DOHH2 (cell line): ENCODE results near the gene OBP2A.
"Not testable (repeated sequence)": the region's sequence is repeated elsewhere in the genome, so short reads cannot be mapped to it uniquely, and the experiment has no call there.

Source experiments
- H3F3A ChIP-seq: fragments of 200-600 bp; sonication (generic), shearing (Covaris generic); 2 replicates; pipeline ENCODE4 v1.6.0; 2016; ENCODE audit warnings: antibody characterized with exemption, mild to moderate bottlenecking; ENCODE audit not compliant: control insufficient read depth, insufficient read depth
- H3K27ac ChIP-seq: fragments of 200-600 bp; sonication (generic); 2 replicates; pipeline ENCODE4 v1.5.1; 2014; ENCODE audit warnings: low read depth, mild to moderate bottlenecking, low read length, moderate library complexity
- H3K27me3 ChIP-seq: fragments of 200-600 bp; sonication (generic); 2 replicates; pipeline ENCODE4 v1.6.1; 2014; ENCODE audit warnings: mild to moderate bottlenecking, low read length, mixed read lengths; ENCODE audit not compliant: control insufficient read depth
- H3K36me3 ChIP-seq: fragments of 200-600 bp; sonication (generic); 2 replicates; pipeline ENCODE4 v1.6.1; 2014; ENCODE audit warnings: mild to moderate bottlenecking, low read length, moderate library complexity, mixed read lengths; ENCODE audit not compliant: control insufficient read depth
- H3K4me1 ChIP-seq: fragments of 200-600 bp; sonication (generic); 2 replicates; pipeline ENCODE4 v1.6.1; 2014; ENCODE audit warnings: mild to moderate bottlenecking, low read length, mixed read lengths; ENCODE audit not compliant: control insufficient read depth
- H3K4me2 ChIP-seq: fragments of 200-600 bp; sonication (generic); 2 replicates; pipeline ENCODE4 v1.6.0; 2014; ENCODE audit warnings: mild to moderate bottlenecking, low read length, moderate library complexity
- H3K4me3 ChIP-seq: fragments of 200-600 bp; sonication (generic); 2 replicates; pipeline ENCODE4 v1.5.1; 2014; ENCODE audit warnings: mild to moderate bottlenecking, low read length, mixed read lengths
- H3K79me2 ChIP-seq: fragments of 200-600 bp; sonication (generic); 2 replicates; pipeline ENCODE4 v1.6.1; 2014; ENCODE audit warnings: mild to moderate bottlenecking, low read length, mixed read lengths; ENCODE audit not compliant: control insufficient read depth
- H3K9me2 ChIP-seq: fragments of 200-600 bp; sonication (generic); replicated peaks from 2 replicates; pipeline ENCODE4 v1.6.1; 2014; ENCODE audit warnings: mild to moderate bottlenecking, low read length, mixed read lengths; ENCODE audit not compliant: control insufficient read depth
- H3K9me3 ChIP-seq: fragments of 200-600 bp; sonication (generic); 2 replicates; pipeline ENCODE4 v1.6.1; 2014; ENCODE audit warnings: antibody characterized with exemption, low read length, mixed read lengths; ENCODE audit not compliant: control insufficient read depth, insufficient read depth
- H4K20me1 ChIP-seq: fragments of 200-600 bp; sonication (generic); 2 replicates; pipeline ENCODE4 v1.6.0; 2014; ENCODE audit warnings: low read depth, mild to moderate bottlenecking, antibody characterized with exemption, low read length, moderate library complexity; ENCODE audit not compliant: control insufficient read depth, insufficient read depth
- EZH2phosphoT487 ChIP-seq: fragments of 200-600 bp; sonication (generic); IDR thresholded peaks from 2 replicates; pipeline ENCODE4 v1.6.1; 2017; ENCODE audit warnings: borderline replicate concordance, mild to moderate bottlenecking, antibody characterized with exemption, low read length, moderate library complexity, mixed read lengths
- TF ChIP-seq, protein P1 (sequence below): fragments of 200-600 bp; sonication (generic); IDR thresholded peaks from one replicate; pipeline ENCODE4 v1.5.1; 2014; ENCODE audit warnings: antibody characterized with exemption, mild to moderate bottlenecking, low read depth, low read length; ENCODE audit not compliant: poor library complexity, severe bottlenecking

OBP2A gene

GRCh38 chr9:135547756-135548736 is 2.1 kb downstream of the OBP2A start:
- H3K27me3 ChIP-seq: no peaks in the 10 kb centered on the region
- no peak overlapping the region for H3K27ac ChIP-seq
- H3F3A ChIP-seq: no peaks in the 10 kb centered on the region
- H3K9me3 ChIP-seq: no peaks in the 10 kb centered on the region
- H3K4me3 ChIP-seq: no peak overlapping the region
- no peaks in the 10 kb centered on the region for H4K20me1 ChIP-seq
- H3K4me1 ChIP-seq: no peaks in the 10 kb centered on the region
- TF ChIP-seq EZH2phosphoT487: no peak
- TF ChIP-seq, protein P1, sequence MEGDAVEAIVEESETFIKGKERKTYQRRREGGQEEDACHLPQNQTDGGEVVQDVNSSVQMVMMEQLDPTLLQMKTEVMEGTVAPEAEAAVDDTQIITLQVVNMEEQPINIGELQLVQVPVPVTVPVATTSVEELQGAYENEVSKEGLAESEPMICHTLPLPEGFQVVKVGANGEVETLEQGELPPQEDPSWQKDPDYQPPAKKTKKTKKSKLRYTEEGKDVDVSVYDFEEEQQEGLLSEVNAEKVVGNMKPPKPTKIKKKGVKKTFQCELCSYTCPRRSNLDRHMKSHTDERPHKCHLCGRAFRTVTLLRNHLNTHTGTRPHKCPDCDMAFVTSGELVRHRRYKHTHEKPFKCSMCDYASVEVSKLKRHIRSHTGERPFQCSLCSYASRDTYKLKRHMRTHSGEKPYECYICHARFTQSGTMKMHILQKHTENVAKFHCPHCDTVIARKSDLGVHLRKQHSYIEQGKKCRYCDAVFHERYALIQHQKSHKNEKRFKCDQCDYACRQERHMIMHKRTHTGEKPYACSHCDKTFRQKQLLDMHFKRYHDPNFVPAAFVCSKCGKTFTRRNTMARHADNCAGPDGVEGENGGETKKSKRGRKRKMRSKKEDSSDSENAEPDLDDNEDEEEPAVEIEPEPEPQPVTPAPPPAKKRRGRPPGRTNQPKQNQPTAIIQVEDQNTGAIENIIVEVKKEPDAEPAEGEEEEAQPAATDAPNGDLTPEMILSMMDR: no peak
- H3K36me3 ChIP-seq: no peaks in the 10 kb centered on the region
- no peaks in the 10 kb centered on the region for H3K9me2 ChIP-seq
- no peaks in the 10 kb centered on the region for H3K79me2 ChIP-seq
- no peak overlapping the region for H3K4me2 ChIP-seq

- H3K4me2 ChIP-seq, H3F3A ChIP-seq, H3K27ac ChIP-seq, H3K9me2 ChIP-seq, H3K4me1 ChIP-seq, H3K36me3 ChIP-seq, H4K20me1 ChIP-seq, H3K4me3 ChIP-seq, H3K9me3 ChIP-seq, H3K79me2 ChIP-seq, H3K27me3 ChIP-seq: not testable (repeated sequence)
Observed at GRCh38 chr9:135549478-135550343, 3.8 kb downstream of the OBP2A start.

DNA sequence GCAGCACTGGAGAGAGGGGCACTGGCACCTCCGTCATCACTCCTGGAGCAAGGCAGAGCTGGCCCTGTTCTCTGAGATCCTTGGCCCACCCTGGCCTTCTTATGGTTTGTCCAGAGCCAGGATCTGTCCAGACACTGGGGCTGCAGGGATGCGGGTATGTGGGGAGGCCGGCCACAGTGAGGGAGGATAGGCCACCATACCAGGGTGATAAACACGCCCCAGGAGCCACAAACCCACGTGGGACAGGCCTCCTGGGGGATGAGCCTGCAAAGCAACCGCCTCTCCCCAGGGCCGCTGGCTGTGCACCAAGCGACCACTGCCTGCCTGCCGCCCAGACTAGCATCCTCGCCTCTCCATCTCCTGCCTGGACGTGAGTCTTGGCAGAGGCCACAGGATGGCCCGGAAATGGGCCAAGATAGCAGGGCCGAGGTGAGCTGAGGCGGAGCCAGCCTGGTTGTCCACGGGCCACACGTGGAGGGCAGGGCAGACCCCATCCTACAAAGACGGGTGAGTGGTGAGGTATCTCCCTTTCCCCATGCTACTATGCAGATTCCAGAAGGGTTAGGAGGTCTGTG is 4.5 kb downstream of the OBP2A start:
- no peak overlapping the region for H3K27ac ChIP-seq
- no peak overlapping the region for H3K4me3 ChIP-seq
- H3K36me3 ChIP-seq: no peaks in the 10 kb centered on the region
- H3K4me2 ChIP-seq: no peak overlapping the region
- no peaks in the 10 kb centered on the region for H3K9me3 ChIP-seq
- no peaks in the 10 kb centered on the region for H3K9me2 ChIP-seq
- no peaks in the 10 kb centered on the region for H3K4me1 ChIP-seq
- no peaks in the 10 kb centered on the region for H3F3A ChIP-seq
- no peaks in the 10 kb centered on the region for H3K79me2 ChIP-seq
- H3K27me3 ChIP-seq: no peaks in the 10 kb centered on the region
- no peaks in the 10 kb centered on the region for H4K20me1 ChIP-seq
- TF ChIP-seq, protein P1: no peak
- TF ChIP-seq EZH2phosphoT487: no peak
